CD4-positive, alpha-beta T cell (primary cell): ENCODE measurements around the gene EML3. TPM values are rescaled to one million over a fixed set of nuclear protein-coding genes. Genes with fewer than 3 reads are reported as not detected.
A peak's percentile ranks its signal among the peaks of the same experiment; 100 is the strongest.

Experiments
- ATAC-seq: fragments of 200-7000 bp; cut with Tn5 transposase; one replicate; pipeline ENCODE4 v1.10.0; 2022; ENCODE audit warnings: mild to moderate bottlenecking; ENCODE audit not compliant: poor library complexity
- CTCF ChIA-PET: fragments of 350-600 bp; sonication (Branson Sonifier 250); formaldehyde crosslinking; loops from one replicate; lab custom pipeline; 2021; ENCODE audit warnings: antibody characterized with exemption, inconsistent platforms; lab: Charles Lee
- POLR2A ChIA-PET: fragments of 350-600 bp; sonication (Branson Sonifier 250); formaldehyde crosslinking; loops from one replicate; lab custom pipeline; 2021; ENCODE audit warnings: antibody characterized with exemption, inconsistent platforms; lab: Charles Lee
- DNase-seq, 14 experiments: peaks; one replicate each; pipeline ENCODE4 v3.0.0-alpha.2; 2013 to 2020; ENCODE audit warnings: mixed read lengths in 2 of 14
- H3K27ac ChIP-seq, 2 donors: one replicate each; pipeline versions ENCODE4 v1.5.1 to v1.7.0; 2013; ENCODE audit warnings: low read length in 2 of 2, low read depth in 1 of 2, mild to moderate bottlenecking in 1 of 2
- H3K27me3 ChIP-seq, 2 experiments: 1 replicate in 1 of 2; 2 replicates in 1 of 2; pipeline versions ENCODE4 v1.6.1 to v1.7.0; 2013; ENCODE audit warnings: low read length in 2 of 2, control low read depth in 1 of 2, mild to moderate bottlenecking in 1 of 2, moderate library complexity in 1 of 2; ENCODE audit not compliant: insufficient read depth in 2 of 2, control insufficient read depth in 1 of 2
- H3K36me3 ChIP-seq: one replicate; pipeline ENCODE4 v1.6.1; 2013; ENCODE audit warnings: low read length, control low read depth; ENCODE audit not compliant: insufficient read depth
- H3K4me1 ChIP-seq: one replicate; pipeline ENCODE4 v1.6.1; 2013; ENCODE audit warnings: low read length, control low read depth; ENCODE audit not compliant: insufficient read depth
- H3K4me3 ChIP-seq: one replicate; pipeline ENCODE4 v1.5.1; 2013; ENCODE audit warnings: mild to moderate bottlenecking, low read length, moderate library complexity
- H3K9me3 ChIP-seq, 2 experiments: 1 replicate in 1 of 2; 2 replicates in 1 of 2; pipeline versions ENCODE4 v1.6.1 to v1.7.0; 2013; ENCODE audit warnings: low read length in 2 of 2, mild to moderate bottlenecking in 2 of 2, control low read depth in 1 of 2, moderate library complexity in 1 of 2; ENCODE audit not compliant: control insufficient read depth in 1 of 2, insufficient read depth in 1 of 2
- H3K27ac Mint-ChIP-seq: one replicate; pipeline ENCODE4 v1.8.0; 2020; ENCODE audit warnings: mixed read lengths
- H3K27me3 Mint-ChIP-seq: one replicate; pipeline ENCODE4 v1.8.0; 2021; ENCODE audit warnings: mixed read lengths
- H3K36me3 Mint-ChIP-seq: one replicate; pipeline ENCODE4 v1.8.0; 2021; ENCODE audit warnings: low read depth, mixed read lengths
- H3K4me1 Mint-ChIP-seq: one replicate; pipeline ENCODE4 v1.8.0; 2021; ENCODE audit warnings: low read depth, mixed read lengths
- H3K4me3 Mint-ChIP-seq: one replicate; pipeline ENCODE4 v1.8.0; 2020; ENCODE audit warnings: mild to moderate bottlenecking, mixed read lengths
- H3K9me3 Mint-ChIP-seq: one replicate; pipeline ENCODE4 v1.8.0; 2020; ENCODE audit warnings: mixed read lengths
- CTCF ChIP-seq: fragments of 200-600 bp; IDR thresholded peaks from one replicate; pipeline ENCODE4 v1.8.0; 2022; ENCODE audit warnings: antibody characterized with exemption, mild to moderate bottlenecking
- intact Hi-C, 2 experiments: fragments of 100-400 bp; cut with DNase I in 1 of 2; cut with micrococcal nuclease in 1 of 2; formaldehyde crosslinking; loops; one replicate each; pipeline versions ENCODE4 v1.15.1 to v1.9.0; 2023 to 2025; cut with DNase I, micrococcal nuclease
- microRNA-seq: library from miRNA; unstranded; fragments of <30 nt; microRNA quantifications from one replicate; pipeline ENCODE4 v1.2.0, GENCODE V29; 2021; ENCODE audit warnings: borderline microRNAs expressed, borderline replicate concordance
- total RNA-seq, 174 experiments: library from RNA in 2 of 174; stranded (reverse) in 2 of 174; gene quantifications; one replicate each; pipeline ENCODE4 v1.2.3 and lab custom pipeline; 2021 to 2026

The EML3 gene
- total RNA-seq, 2 experiments from 2014 or later, result 142 to 144 TPM

- H3K27ac ChIP-seq, result peak overlapping the region; percentile 96 to 97
- H3K27me3 Mint-ChIP-seq, result no peaks in the 10 kb centered on the region
- no peaks in the 10 kb centered on the region for H3K27me3 ChIP-seq
- H3K4me3 ChIP-seq, result peak overlapping the region; percentile 17
- POLR2A ChIA-PET, result interaction anchor here (0.6 to 6.6 kb wide), 20 partner anchors 9 to 331 kb away, joined by 3 to 122 read pairs (median 6); partner anchors contain the start of genes AHNAK, C11orf98, CSKMT and EEF1G
- CTCF ChIA-PET, result interaction anchor here (0.7 to 11.6 kb wide), 2 partner anchors 11 to 129 kb away, joined by 3 to 251 read pairs; partner anchors contain the start of gene AHNAK
- no peak for TF ChIP-seq CTCF
- ATAC-seq (peak; percentile 30), DNase-seq (peak; percentile 51 to 90 (median 67))
- H3K4me3 Mint-ChIP-seq, result peak overlapping the region; percentile 84
- no peaks in the 10 kb centered on the region for H3K9me3 Mint-ChIP-seq
- H3K27ac Mint-ChIP-seq, result peak overlapping the region; percentile 95
- intact Hi-C loops, result no loop called here
- peaks cover 82% of the 10 kb centered on the region for H3K4me1 Mint-ChIP-seq
- H3K4me1 ChIP-seq, result peaks cover 90% of the 10 kb centered on the region
- no peaks in the 10 kb centered on the region for H3K36me3 ChIP-seq
- H3K36me3 Mint-ChIP-seq, result peaks cover 12% of the 10 kb centered on the region
- no peaks in the 10 kb centered on the region for H3K9me3 ChIP-seq
These were observed 59.3 kb downstream of the EML3 start for GRCh38 chr11:62553080-62553838.

DNA sequence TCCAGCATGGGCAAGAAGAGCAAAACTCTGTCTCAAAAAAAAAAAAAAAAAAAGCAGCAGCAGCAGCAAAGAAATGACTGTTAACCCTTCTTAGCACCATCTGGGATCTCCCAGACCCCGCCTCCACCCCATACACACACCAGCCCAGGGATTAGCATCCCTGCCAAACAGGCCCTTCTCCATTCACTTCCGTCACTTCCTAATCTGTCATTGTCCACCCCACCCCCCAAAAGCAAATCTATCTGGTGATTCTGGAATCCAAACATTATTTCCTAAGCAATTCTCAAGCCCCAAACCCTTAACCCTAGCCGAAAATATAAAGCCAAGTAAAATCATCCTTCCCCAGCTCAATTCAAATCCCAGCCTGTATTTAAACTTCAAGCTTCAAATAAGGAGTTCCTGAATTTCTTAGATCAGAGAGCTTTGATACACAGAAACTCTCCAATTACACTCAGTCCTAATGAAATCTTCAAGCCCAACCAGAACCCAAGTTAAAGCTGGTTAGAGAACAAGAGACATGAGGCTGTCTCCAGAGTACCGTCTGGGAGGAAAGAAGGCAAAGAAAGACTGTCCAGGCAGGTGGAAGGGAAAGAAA lies 60.0 kb downstream of the EML3 start:
- intact Hi-C loops, result no loop called here
- POLR2A ChIA-PET, result interaction anchor here (0.6 to 6.6 kb wide), 26 partner anchors 8 to 332 kb away, joined by 3 to 122 read pairs (median 6); partner anchors contain the start of genes AHNAK, C11orf98, CSKMT and EEF1G

More for the DNA sequence above, 60.0 kb downstream of the EML3 start:
- Histone ChIP-seq H3K4me3 (peak overlapping the region; percentile 17), H3K27ac (peak overlapping the region; percentile 96 to 97), H3K4me1 (peaks cover 90% of the 10 kb centered on the region), H3K9me3 (no peaks in the 10 kb centered on the region), H3K36me3 (no peaks in the 10 kb centered on the region), H3K27me3 (no peaks in the 10 kb centered on the region)
- no peak for TF ChIP-seq CTCF
- Mint-ChIP-seq H3K4me1 (peaks cover 88% of the 10 kb centered on the region), H3K27me3 (no peaks in the 10 kb centered on the region), H3K27ac (peak overlapping the region; percentile 95), H3K36me3 (peaks cover 12% of the 10 kb centered on the region), H3K9me3 (no peaks in the 10 kb centered on the region), H3K4me3 (peak overlapping the region; percentile 84)
- peak in 2 of 14 experiments; percentile 54 to 59 for DNase-seq
- CTCF ChIA-PET, result interaction anchor here (1.2 to 11.6 kb wide), 4 partner anchors 8 to 128 kb away, joined by 5 to 251 read pairs (median 20); partner anchors contain the start of genes AHNAK and TUT1
- ATAC-seq, result no peak

Small RNAs within 50 kb of the gene (microRNA-seq; reads per million reads assigned to microRNA genes)
- gene MIR6747, result 1.0 reads per million

Other genes starting within 250 kb of the EML3 start
- gene SCGB1A1, start 193.7 kb downstream of the EML3 start, total RNA-seq, result not detected
- 100 to 1,000 TPM; 320 to 332 TPM for gene AHNAK, start 66.0 kb downstream of the EML3 start, total RNA-seq
- gene EEF1G, start 38.9 kb downstream of the EML3 start, total RNA-seq, result 1,000 to 10,000 TPM; 2,181 to 2,269 TPM
- 10 to 100 TPM; 25.5 to 26.2 TPM for gene TUT1, start 21.3 kb downstream of the EML3 start, total RNA-seq
- 100 to 1,000 TPM; 167 to 172 TPM for gene MTA2, start 10.9 kb downstream of the EML3 start, total RNA-seq
- under 1 TPM; 0.42 to 0.71 TPM for gene ROM1, start 482 bp upstream of the EML3 start, total RNA-seq
- 10 to 100 TPM; 47.2 to 49.5 TPM for gene B3GAT3, start 9.2 kb upstream of the EML3 start, total RNA-seq
- 100 to 1,000 TPM; 181 to 182 TPM for gene GANAB, start 33.8 kb upstream of the EML3 start, total RNA-seq
- gene INTS5, start 40.5 kb upstream of the EML3 start, total RNA-seq, result 10 to 100 TPM; 16.3 TPM
- 10 to 100 TPM; 14.3 to 18.5 TPM for gene C11orf98, start 52.4 kb upstream of the EML3 start, total RNA-seq
- gene CSKMT, start 52.5 kb upstream of the EML3 start, total RNA-seq, result 10 to 100 TPM; 17.8 to 18.8 TPM
- gene UQCC3, start 58.9 kb upstream of the EML3 start, total RNA-seq, result 1 to 10 TPM; 1.5 to 2.3 TPM
- gene LBHD1, start 59.5 kb upstream of the EML3 start, total RNA-seq, result 10 to 100 TPM; 10.4 to 10.5 TPM
- gene UBXN1, start 66.3 kb upstream of the EML3 start, total RNA-seq, result 100 to 1,000 TPM; 196 to 222 TPM
- not detected for gene LRRN4CL, start 76.8 kb upstream of the EML3 start, total RNA-seq
- gene BSCL2, start 94.6 kb upstream of the EML3 start, total RNA-seq, result 10 to 100 TPM; 17.1 to 20.0 TPM
- not detected for gene GNG3, start 94.9 kb upstream of the EML3 start, total RNA-seq
- 10 to 100 TPM; 35.2 to 37.6 TPM for gene HNRNPUL2, start 114.7 kb upstream of the EML3 start, total RNA-seq
- gene TTC9C, start 115.7 kb upstream of the EML3 start, total RNA-seq, result 1 to 10 TPM; 5.2 to 7.0 TPM
- 1 to 10 TPM; 2.3 to 3.5 TPM for gene ZBTB3, start 141.4 kb upstream of the EML3 start, total RNA-seq
- 10 to 100 TPM; 45.3 to 47.9 TPM for gene POLR2G, start 148.8 kb upstream of the EML3 start, total RNA-seq
- 10 to 100 TPM; 11.5 to 11.8 TPM for gene TAF6L, start 158.6 kb upstream of the EML3 start, total RNA-seq
- 10 to 100 TPM; 34.7 to 37.4 TPM for gene TMEM179B, start 174.6 kb upstream of the EML3 start, total RNA-seq
- gene TMEM223, start 179.2 kb upstream of the EML3 start, total RNA-seq, result 1 to 10 TPM; 6.2 to 8.7 TPM
- gene NXF1, start 192.7 kb upstream of the EML3 start, total RNA-seq, result 100 to 1,000 TPM; 343 to 358 TPM
- 100 to 1,000 TPM in 1 of 2 experiments, 10 to 100 TPM in 1; 93.1 to 104 TPM for gene STX5, start 219.3 kb upstream of the EML3 start, total RNA-seq
- under 1 TPM in 1 of 2 experiments, not detected in 1; 0.59 TPM for gene TEX54, start 220.1 kb upstream of the EML3 start, total RNA-seq
- gene WDR74, start 226.8 kb upstream of the EML3 start, total RNA-seq, result 100 to 1,000 TPM; 289 to 297 TPM